Neuron (in vitro differentiated cells): Measurements from ENCODE around the gene ACMSD.
"Not testable (repeated sequence)": the region's sequence is repeated elsewhere in the genome, so short reads cannot be mapped to it uniquely, and the experiment has no call there.

Experiments
- H2AFZ ChIP-seq: one replicate; pipeline ENCODE4 v1.6.1; 2013; ENCODE audit warnings: low read depth, mild to moderate bottlenecking, inconsistent platforms, low read length, moderate library complexity
- H3K27me3 ChIP-seq: one replicate; pipeline ENCODE4 v1.6.1; 2013; ENCODE audit warnings: low read length; ENCODE audit not compliant: insufficient read depth
- H3K36me3 ChIP-seq: one replicate; pipeline ENCODE4 v1.6.1; 2013; ENCODE audit warnings: low read length; ENCODE audit not compliant: insufficient read depth
- H3K4me1 ChIP-seq: one replicate; pipeline ENCODE4 v1.6.1; 2013; ENCODE audit warnings: low read length; ENCODE audit not compliant: insufficient read depth
- H3K4me3 ChIP-seq: 2 replicates; pipeline ENCODE4 v1.5.1; 2013; ENCODE audit warnings: mild to moderate bottlenecking, low read length, moderate library complexity
- H3K9me3 ChIP-seq: one replicate; pipeline ENCODE4 v1.6.1; 2013; ENCODE audit warnings: low read length

Gene ACMSD

DNA sequence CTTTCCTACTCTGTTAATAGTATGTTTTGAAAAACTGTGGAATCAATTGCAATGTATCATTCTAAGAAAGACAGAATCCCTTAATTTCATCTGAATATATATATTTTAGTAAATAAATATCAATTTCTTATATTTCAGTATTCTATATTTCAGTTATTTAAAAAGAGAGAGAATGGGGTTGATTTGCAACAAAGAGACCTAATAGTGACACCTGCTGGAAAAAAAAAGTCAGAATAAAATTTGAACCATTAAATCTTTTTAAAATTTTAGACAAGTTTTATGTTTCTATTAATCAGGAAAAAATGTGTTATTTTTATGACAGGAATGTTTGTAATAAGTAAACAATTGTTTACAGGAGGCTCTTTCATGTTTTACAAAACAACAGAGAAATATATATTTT is 59.5 kb downstream of the ACMSD start:
- no peak overlapping the region for H2AFZ ChIP-seq
- no peaks in the 10 kb centered on the region for H3K36me3 ChIP-seq
- no peaks in the 10 kb centered on the region for H3K4me1 ChIP-seq
- H3K27me3 ChIP-seq: no peaks in the 10 kb centered on the region
- no peak overlapping the region for H3K4me3 ChIP-seq
- no peaks in the 10 kb centered on the region for H3K9me3 ChIP-seq

- Histone ChIP-seq H3K27me3 (no peaks in the 10 kb centered on the region), H2AFZ (no peak overlapping the region), H3K4me1 (no peaks in the 10 kb centered on the region), H3K9me3 (no peaks in the 10 kb centered on the region), H3K36me3 (no peaks in the 10 kb centered on the region), H3K4me3 (no peak overlapping the region)
Observed at GRCh38 chr2:134899204-134899603, 60.8 kb downstream of the ACMSD start.

- H3K9me3 ChIP-seq: no peaks in the 10 kb centered on the region
- no peak overlapping the region for H2AFZ ChIP-seq
- H3K4me3 ChIP-seq: no peak overlapping the region
- no peaks in the 10 kb centered on the region for H3K4me1 ChIP-seq
- H3K36me3 ChIP-seq: no peaks in the 10 kb centered on the region
- H3K27me3 ChIP-seq: no peaks in the 10 kb centered on the region
Observed at GRCh38 chr2:134900151-134900550, 61.7 kb downstream of the ACMSD start.

GRCh38 chr2:134903701-134904100 is 65.3 kb downstream of the ACMSD start:
- not testable (repeated sequence) for H3K4me3 ChIP-seq, H3K36me3 ChIP-seq, H3K4me1 ChIP-seq, H2AFZ ChIP-seq, H3K9me3 ChIP-seq, H3K27me3 ChIP-seq

GRCh38 chr2:134905168-134905567 is 66.8 kb downstream of the ACMSD start:
- Histone ChIP-seq H3K4me1 (no peaks in the 10 kb centered on the region), H2AFZ (no peak overlapping the region), H3K27me3 (no peaks in the 10 kb centered on the region), H3K9me3 (no peaks in the 10 kb centered on the region), H3K4me3 (no peak overlapping the region), H3K36me3 (no peaks in the 10 kb centered on the region)

- H3K36me3 ChIP-seq: no peaks in the 10 kb centered on the region
- no peak overlapping the region for H2AFZ ChIP-seq
- no peaks in the 10 kb centered on the region for H3K9me3 ChIP-seq
- H3K4me1 ChIP-seq: no peaks in the 10 kb centered on the region
- no peak overlapping the region for H3K4me3 ChIP-seq
- no peaks in the 10 kb centered on the region for H3K27me3 ChIP-seq
Observed at GRCh38 chr2:134906726-134907125, 68.3 kb downstream of the ACMSD start.

DNA sequence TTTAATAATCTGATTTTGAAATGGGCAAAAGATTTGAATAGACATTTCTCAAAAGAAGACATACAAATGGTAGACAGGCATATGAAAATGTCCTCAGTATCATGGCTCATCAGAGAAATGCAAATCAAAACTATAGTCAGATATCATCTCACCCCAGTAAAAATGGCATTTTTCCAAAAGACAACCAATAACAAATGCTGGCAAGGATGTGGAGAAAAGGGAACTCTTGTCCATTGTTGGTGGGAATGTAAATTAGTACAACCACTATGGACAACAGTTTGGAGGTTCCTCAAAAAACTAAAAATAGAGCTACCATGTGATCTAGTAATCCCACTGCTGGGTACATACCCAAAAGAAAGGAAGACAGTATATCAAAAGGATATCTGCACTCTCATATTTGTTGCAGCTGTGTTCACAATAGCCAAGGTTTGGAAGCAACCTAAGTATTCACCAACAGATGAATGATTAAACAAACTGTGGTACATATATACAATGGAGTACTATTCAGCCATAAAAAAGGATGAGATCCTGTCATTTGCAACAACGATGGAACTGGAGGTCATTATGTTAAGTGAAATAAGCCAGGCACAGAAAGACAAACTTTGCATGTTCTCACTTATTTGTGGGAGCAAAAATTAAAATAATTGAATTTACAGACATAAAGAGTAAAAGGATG is 69.2 kb downstream of the ACMSD start:
- H3K36me3 ChIP-seq, H3K9me3 ChIP-seq, H3K27me3 ChIP-seq, H3K4me3 ChIP-seq, H2AFZ ChIP-seq, H3K4me1 ChIP-seq: not testable (repeated sequence)

DNA sequence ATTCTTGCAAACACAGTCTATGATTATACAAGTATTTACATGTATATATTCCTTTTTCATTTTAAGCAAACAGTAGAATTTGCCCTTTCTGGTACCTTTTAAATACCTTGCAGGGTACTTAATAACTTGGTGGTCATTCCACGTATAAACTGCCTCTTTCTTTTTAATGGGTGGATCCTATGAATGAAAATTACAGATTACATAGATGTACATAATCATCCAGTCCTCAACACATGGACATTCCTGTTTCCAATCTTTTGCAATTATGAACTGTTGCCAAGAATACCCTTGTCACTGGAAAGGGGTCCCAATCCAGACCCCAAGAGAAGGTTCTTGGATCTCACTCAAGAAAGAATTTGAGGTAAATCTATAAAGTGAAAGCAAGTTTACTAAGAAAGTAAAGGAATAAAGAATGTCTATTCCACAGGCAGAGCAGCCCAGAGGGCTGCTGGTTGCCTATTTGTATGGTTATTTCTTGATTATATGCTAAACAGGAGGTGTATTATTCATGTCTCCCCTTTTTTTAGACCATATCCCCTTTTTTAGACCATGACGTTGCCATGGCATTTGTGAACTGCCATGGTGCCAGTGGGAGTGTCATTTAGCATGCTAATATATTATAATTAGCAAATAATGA is 72.5 kb downstream of the ACMSD start:
- Histone ChIP-seq H3K4me3 (no peak overlapping the region), H3K27me3 (no peaks in the 10 kb centered on the region), H3K4me1 (no peaks in the 10 kb centered on the region), H3K36me3 (no peaks in the 10 kb centered on the region), H2AFZ (no peak overlapping the region), H3K9me3 (no peaks in the 10 kb centered on the region)

- H3K4me3 ChIP-seq: no peak overlapping the region
- H3K9me3 ChIP-seq: no peaks in the 10 kb centered on the region
- no peaks in the 10 kb centered on the region for H3K36me3 ChIP-seq
- no peak overlapping the region for H2AFZ ChIP-seq
- H3K4me1 ChIP-seq: no peaks in the 10 kb centered on the region
- no peaks in the 10 kb centered on the region for H3K27me3 ChIP-seq
Observed at GRCh38 chr2:134911400-134911785, 73.0 kb downstream of the ACMSD start.

DNA sequence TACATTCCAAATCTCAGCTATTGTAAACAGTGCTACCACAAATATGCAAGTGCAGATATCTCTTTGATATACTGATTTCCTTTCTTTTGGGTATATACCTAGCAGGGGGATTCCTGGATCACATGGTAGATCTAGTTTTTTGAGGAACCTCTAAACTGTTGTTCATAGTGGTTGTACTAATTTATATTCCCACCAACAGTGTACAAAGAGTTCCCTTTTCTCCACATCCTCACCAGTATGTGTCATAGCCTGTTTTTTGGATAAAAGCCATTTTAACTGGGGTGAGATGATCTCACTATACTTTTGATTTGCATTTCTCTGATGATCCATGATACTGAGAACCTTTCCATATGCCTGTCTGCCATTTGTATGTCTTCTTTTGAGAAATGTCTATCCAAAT is 73.9 kb downstream of the ACMSD start:
- Histone ChIP-seq H3K4me3 (no peak overlapping the region), H3K4me1 (no peaks in the 10 kb centered on the region), H2AFZ (no peak overlapping the region)

GRCh38 chr2:134917360-134917865 is 79.0 kb downstream of the ACMSD start:
- Histone ChIP-seq H3K9me3 (no peaks in the 10 kb centered on the region), H3K27me3 (no peaks in the 10 kb centered on the region), H2AFZ (peak overlapping the region; percentile 98), H3K36me3 (no peaks in the 10 kb centered on the region), H3K4me1 (peaks cover 20% of the 10 kb centered on the region), H3K4me3 (peak overlapping the region; percentile 85)

More for the DNA sequence above, 73.9 kb downstream of the ACMSD start:
- H3K27me3 ChIP-seq: no peaks in the 10 kb centered on the region
- H3K9me3 ChIP-seq: no peaks in the 10 kb centered on the region
- no peaks in the 10 kb centered on the region for H3K36me3 ChIP-seq

- Histone ChIP-seq H3K9me3 (no peaks in the 10 kb centered on the region), H3K36me3 (no peaks in the 10 kb centered on the region), H3K27me3 (no peaks in the 10 kb centered on the region), H3K4me3 (peak overlapping the region; percentile 85), H2AFZ (peak overlapping the region; percentile 98), H3K4me1 (peaks cover 20% of the 10 kb centered on the region)
Observed at GRCh38 chr2:134917888-134918525, 79.6 kb downstream of the ACMSD start.

- Histone ChIP-seq H3K36me3 (peaks cover 2% of the 10 kb centered on the region), H3K4me1 (peaks cover 20% of the 10 kb centered on the region), H3K9me3 (no peaks in the 10 kb centered on the region), H2AFZ (peak within 1 kb of the TSS; percentile 98), H3K4me3 (peak within 1 kb of the TSS; percentile 85), H3K27me3 (no peaks in the 10 kb centered on the region)
Observed at GRCh38 chr2:134918526-134919340, 80.3 kb downstream of the ACMSD start, which contains the start of gene CCNT2. Gene CCNT2 (plus strand): TSS chr2:134918822. CDS start chr2:134918855, 33 bp downstream.
